ENCODE measurements around the gene TOX2.

DNA sequence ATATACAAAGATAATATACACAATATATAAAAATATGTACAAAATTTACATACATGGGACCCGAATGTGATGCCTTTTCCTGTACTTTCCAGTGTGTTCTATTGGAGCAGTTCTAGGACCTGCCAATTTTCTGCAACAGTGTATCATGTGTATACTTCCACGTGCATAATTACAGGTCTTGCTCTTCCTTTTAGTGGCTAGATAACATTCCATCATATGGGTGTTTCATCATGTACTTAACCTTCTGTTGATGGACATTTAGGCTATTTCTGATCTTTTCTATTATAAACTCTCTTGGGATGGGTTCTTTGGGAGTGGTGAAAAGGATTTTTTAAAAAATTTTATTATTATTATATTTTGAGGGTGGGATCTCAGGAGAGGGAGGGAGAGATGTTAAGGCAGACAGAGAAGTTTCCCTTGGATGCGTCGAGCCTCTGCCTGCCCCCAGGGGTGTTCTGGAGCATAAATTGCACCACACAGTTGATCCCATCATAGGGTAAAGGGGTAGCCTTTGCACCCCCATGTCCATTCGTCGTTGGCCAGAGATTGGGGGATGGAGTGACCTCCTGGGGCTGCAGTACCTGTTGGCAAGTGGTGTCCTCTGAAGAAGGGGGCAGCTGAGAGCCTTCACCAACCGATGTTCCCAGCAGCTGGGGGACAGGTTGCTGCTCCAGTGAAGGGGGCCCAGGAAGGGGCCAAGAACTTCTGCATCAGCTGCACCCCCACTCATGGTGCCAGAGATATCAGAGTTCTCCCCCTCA is 110.3 kb downstream of the TOX2 start:
- TF ChIP-seq NFE2L2 (IDR thresholded peaks at IDR 0.05; ENCODE audit: low read depth, low read length) (no peak), MAZ (IDR thresholded peaks at IDR 0.05; ENCODE audit: borderline replicate concordance, low read depth, low read length) (no peak), POLR2A (IDR thresholded peaks at IDR 0.05; ENCODE audit: low read depth, low read length) (no peak), RAD21 (IDR thresholded peaks at IDR 0.05; ENCODE audit: low read length) (no peak), FOS (IDR thresholded peaks at IDR 0.05; ENCODE audit: low read depth, low read length) (no peak), RFX5 (IDR thresholded peaks at IDR 0.05; ENCODE audit: low read depth, low read length) (no peak)
- TF ChIP-seq, protein P1, sequence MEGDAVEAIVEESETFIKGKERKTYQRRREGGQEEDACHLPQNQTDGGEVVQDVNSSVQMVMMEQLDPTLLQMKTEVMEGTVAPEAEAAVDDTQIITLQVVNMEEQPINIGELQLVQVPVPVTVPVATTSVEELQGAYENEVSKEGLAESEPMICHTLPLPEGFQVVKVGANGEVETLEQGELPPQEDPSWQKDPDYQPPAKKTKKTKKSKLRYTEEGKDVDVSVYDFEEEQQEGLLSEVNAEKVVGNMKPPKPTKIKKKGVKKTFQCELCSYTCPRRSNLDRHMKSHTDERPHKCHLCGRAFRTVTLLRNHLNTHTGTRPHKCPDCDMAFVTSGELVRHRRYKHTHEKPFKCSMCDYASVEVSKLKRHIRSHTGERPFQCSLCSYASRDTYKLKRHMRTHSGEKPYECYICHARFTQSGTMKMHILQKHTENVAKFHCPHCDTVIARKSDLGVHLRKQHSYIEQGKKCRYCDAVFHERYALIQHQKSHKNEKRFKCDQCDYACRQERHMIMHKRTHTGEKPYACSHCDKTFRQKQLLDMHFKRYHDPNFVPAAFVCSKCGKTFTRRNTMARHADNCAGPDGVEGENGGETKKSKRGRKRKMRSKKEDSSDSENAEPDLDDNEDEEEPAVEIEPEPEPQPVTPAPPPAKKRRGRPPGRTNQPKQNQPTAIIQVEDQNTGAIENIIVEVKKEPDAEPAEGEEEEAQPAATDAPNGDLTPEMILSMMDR (conservative IDR thresholded peaks at IDR 0.05; ENCODE audit: low read depth, low read length), result no peak
- TF ChIP-seq, protein P2, sequence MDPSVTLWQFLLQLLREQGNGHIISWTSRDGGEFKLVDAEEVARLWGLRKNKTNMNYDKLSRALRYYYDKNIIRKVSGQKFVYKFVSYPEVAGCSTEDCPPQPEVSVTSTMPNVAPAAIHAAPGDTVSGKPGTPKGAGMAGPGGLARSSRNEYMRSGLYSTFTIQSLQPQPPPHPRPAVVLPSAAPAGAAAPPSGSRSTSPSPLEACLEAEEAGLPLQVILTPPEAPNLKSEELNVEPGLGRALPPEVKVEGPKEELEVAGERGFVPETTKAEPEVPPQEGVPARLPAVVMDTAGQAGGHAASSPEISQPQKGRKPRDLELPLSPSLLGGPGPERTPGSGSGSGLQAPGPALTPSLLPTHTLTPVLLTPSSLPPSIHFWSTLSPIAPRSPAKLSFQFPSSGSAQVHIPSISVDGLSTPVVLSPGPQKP (IDR thresholded peaks at IDR 0.05; ENCODE audit: borderline replicate concordance, low read depth, low read length), result no peak

Data from IMR-90 (cell line).